KMS-11 (cell line): ENCODE measurements around the gene CKM.

Experiments
- H2AFZ ChIP-seq: fragments of 200-600 bp; sonication (generic); 2 replicates; pipeline ENCODE4 v1.6.1; 2016; ENCODE audit warnings: antibody characterized with exemption, mixed run types, low read depth
- H3K27ac ChIP-seq: fragments of 200-600 bp; sonication (generic); 2 replicates; pipeline ENCODE4 v1.6.1; 2016; ENCODE audit warnings: mild to moderate bottlenecking, mixed run types
- H3K27me3 ChIP-seq: fragments of 200-600 bp; sonication (generic); 2 replicates; pipeline ENCODE4 v1.6.1; 2017; ENCODE audit warnings: mild to moderate bottlenecking, low read depth, mixed run types, moderate library complexity; ENCODE audit not compliant: insufficient read depth
- H3K36me3 ChIP-seq: fragments of 200-600 bp; sonication (generic); 2 replicates; pipeline ENCODE4 v1.6.1; 2017; ENCODE audit warnings: mild to moderate bottlenecking, mixed run types; ENCODE audit not compliant: insufficient read depth
- H3K4me1 ChIP-seq: fragments of 200-600 bp; sonication (generic); 2 replicates; pipeline ENCODE4 v1.6.1; 2016; ENCODE audit warnings: mild to moderate bottlenecking, low read depth, mixed run types; ENCODE audit not compliant: poor library complexity, severe bottlenecking
- H3K4me2 ChIP-seq: fragments of 200-600 bp; sonication (generic); 2 replicates; pipeline ENCODE4 v1.7.0; 2016; ENCODE audit warnings: mild to moderate bottlenecking, mixed run types
- H3K4me3 ChIP-seq: fragments of 200-600 bp; sonication (generic); IDR thresholded peaks from 2 replicates; pipeline ENCODE4 v1.6.1; 2017; ENCODE audit warnings: low read depth, low read length, mixed read lengths; ENCODE audit not compliant: insufficient read depth
- H3K79me2 ChIP-seq: fragments of 200-600 bp; sonication (generic); 2 replicates; pipeline ENCODE4 v1.6.1; 2016; ENCODE audit warnings: low read depth, mixed run types; ENCODE audit not compliant: insufficient read depth
- H3K9ac ChIP-seq: fragments of 200-600 bp; sonication (generic); 2 replicates; pipeline ENCODE4 v1.6.1; 2016; ENCODE audit warnings: mild to moderate bottlenecking, mixed run types
- H4K20me1 ChIP-seq: fragments of 200-600 bp; sonication (generic); 2 replicates; pipeline ENCODE4 v1.6.1; 2016; ENCODE audit warnings: mild to moderate bottlenecking, mixed run types; ENCODE audit not compliant: insufficient read depth
- TF ChIP-seq, protein P1 (sequence below): fragments of 200-600 bp; sonication (generic); conservative IDR thresholded peaks from 2 replicates; pipeline ENCODE4 v1.6.1; 2017; ENCODE audit warnings: low read depth, mild to moderate bottlenecking, antibody characterized with exemption, low read length, moderate library complexity, mixed read lengths

CKM gene

DNA sequence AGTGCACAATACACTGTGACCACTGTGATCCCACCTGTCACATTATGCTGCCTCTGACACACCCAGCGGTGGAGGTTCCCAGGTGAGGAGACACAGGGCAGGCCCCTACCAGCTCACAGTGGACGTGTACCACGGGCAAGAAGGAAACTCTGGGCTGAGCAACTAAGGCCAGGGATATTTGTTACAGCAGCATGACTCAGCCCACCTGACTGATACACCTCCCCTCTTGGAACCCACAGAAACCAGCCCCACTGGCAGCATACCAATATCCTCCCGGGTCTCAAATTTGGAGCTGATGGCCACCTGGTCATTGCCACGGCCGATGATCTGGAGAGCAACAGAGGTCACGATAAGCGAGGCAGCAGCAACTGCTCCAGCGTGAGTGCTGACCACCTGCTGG lies 32.7 kb upstream of the CKM start:
- Histone ChIP-seq H3K4me2 (no peak overlapping the region), H3K79me2 (no peaks in the 10 kb centered on the region), H3K4me3 (no peak overlapping the region), H3K36me3 (no peaks in the 10 kb centered on the region), H3K27ac (no peak overlapping the region), H2AFZ (no peak overlapping the region), H3K27me3 (no peaks in the 10 kb centered on the region), H3K4me1 (no peaks in the 10 kb centered on the region), H3K9ac (no peak overlapping the region), H4K20me1 (no peaks in the 10 kb centered on the region)
- TF ChIP-seq, protein P1, sequence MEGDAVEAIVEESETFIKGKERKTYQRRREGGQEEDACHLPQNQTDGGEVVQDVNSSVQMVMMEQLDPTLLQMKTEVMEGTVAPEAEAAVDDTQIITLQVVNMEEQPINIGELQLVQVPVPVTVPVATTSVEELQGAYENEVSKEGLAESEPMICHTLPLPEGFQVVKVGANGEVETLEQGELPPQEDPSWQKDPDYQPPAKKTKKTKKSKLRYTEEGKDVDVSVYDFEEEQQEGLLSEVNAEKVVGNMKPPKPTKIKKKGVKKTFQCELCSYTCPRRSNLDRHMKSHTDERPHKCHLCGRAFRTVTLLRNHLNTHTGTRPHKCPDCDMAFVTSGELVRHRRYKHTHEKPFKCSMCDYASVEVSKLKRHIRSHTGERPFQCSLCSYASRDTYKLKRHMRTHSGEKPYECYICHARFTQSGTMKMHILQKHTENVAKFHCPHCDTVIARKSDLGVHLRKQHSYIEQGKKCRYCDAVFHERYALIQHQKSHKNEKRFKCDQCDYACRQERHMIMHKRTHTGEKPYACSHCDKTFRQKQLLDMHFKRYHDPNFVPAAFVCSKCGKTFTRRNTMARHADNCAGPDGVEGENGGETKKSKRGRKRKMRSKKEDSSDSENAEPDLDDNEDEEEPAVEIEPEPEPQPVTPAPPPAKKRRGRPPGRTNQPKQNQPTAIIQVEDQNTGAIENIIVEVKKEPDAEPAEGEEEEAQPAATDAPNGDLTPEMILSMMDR, result no peak

DNA sequence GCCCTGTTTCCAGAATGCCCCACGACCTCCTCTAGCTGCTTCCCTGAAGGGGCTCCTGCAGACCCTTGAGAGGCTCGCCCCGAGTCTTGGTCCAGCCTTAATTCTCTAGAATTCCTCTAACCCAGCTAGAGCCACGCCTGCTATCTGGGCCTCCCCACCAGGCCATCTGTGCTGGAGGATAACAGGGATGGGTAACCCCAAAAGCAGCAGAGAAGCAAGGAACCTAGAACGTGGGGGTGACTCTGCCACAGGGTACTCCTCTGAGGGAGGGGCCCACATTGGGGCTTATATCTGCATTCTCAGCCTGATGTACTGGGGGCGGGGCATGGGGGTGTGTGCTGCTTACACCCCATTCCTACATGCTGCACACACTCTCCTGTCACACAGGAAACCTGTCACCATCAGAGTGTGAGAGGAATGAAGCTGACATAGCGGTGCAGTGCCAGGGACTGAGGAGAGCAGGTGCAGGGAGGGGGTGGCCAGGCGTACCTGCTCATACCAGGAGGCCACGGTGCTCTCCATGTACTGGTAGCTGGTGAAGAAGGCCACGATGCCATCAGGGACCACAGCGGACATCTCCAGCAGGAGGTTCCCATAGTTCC lies 31.7 kb upstream of the CKM start:
- Histone ChIP-seq H2AFZ (no peak overlapping the region), H3K79me2 (no peaks in the 10 kb centered on the region), H3K27me3 (no peaks in the 10 kb centered on the region), H3K27ac (no peak overlapping the region), H3K36me3 (no peaks in the 10 kb centered on the region), H3K4me3 (no peak overlapping the region), H3K4me1 (no peaks in the 10 kb centered on the region), H3K9ac (no peak overlapping the region), H4K20me1 (no peaks in the 10 kb centered on the region), H3K4me2 (no peak overlapping the region)
- TF ChIP-seq, protein P1, result no peak

DNA sequence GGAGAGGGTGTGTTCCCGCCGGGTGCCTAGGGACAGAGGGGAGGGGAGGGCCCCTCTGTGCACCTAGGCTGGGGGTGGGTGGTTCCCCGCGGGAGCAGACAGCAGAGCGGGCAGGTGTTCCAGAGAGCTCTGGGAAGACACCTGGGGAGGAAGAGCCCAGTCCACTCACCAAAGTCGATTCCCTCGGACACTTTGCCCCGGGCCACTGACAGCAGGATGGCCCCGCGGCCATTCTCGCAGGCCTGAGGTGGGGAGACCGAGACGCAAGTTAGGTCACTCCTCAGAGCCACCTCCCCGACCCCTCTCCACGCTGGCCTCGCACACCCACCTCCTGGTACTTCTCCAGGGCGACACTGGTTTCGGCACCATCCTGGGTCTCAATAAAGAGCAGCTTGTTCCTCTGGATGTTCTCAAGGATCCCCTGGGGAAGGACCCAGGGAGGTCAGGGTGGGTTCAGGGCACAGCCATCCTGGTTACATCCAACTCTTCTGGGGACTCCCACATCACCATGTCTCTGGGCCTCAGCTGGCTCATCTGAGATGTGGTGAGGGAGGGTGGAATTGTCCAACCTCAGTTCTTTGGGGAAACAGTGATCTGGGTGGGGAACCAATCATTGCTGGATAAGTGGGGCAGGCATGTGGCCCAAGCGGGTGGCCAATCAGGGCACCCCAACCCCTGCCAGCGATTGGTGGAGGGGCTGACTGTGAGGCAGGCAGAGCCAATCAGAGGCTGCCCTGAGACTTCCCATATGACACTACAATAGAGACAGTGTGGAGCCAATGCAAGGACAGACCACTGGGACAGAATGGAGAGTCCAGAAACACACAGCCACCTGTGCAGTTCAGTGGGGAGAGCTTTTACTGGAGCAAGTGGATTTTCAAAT lies 30.5 kb upstream of the CKM start:
- no peak overlapping the region for H3K9ac ChIP-seq
- no peaks in the 10 kb centered on the region for H3K79me2 ChIP-seq
- no peak overlapping the region for H3K4me3 ChIP-seq
- no peaks in the 10 kb centered on the region for H3K36me3 ChIP-seq
- no peak overlapping the region for H2AFZ ChIP-seq
- TF ChIP-seq, protein P1, result no peak
- no peaks in the 10 kb centered on the region for H3K4me1 ChIP-seq
- no peak overlapping the region for H3K27ac ChIP-seq
- H4K20me1 ChIP-seq, result no peaks in the 10 kb centered on the region
- H3K4me2 ChIP-seq, result no peak overlapping the region
- H3K27me3 ChIP-seq, result no peaks in the 10 kb centered on the region; the same call in 1 of the 2 replicates

DNA sequence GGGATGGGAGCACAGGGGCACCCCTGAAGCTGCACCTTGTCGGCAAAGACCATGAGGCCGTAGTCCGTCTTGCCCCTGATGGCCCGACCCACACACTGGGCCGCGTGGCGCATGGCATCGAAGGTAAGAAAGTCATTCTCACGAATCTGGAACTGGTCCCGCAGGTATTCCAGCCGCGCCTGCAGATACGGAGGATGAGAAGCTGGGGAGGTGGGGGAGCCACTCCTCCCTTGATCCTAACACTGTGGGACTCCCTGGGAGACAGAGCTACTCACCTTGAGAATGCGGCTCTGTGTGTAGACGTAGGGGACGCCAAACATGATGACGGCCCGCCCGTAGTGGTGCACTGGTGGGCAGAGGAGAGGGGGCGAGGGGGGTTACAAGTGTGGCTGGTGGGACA lies 29.8 kb upstream of the CKM start:
- no peaks in the 10 kb centered on the region for H4K20me1 ChIP-seq
- no peak overlapping the region for H2AFZ ChIP-seq
- H3K4me2 ChIP-seq, result no peak overlapping the region
- H3K36me3 ChIP-seq, result no peaks in the 10 kb centered on the region
- TF ChIP-seq, protein P1, result no peak
- H3K27ac ChIP-seq, result no peak overlapping the region
- no peaks in the 10 kb centered on the region for H3K79me2 ChIP-seq
- H3K4me3 ChIP-seq, result no peak overlapping the region
- H3K4me1 ChIP-seq, result no peaks in the 10 kb centered on the region
- H3K27me3 ChIP-seq, result no peaks in the 10 kb centered on the region; the same call in 1 of the 2 replicates
- H3K9ac ChIP-seq, result no peak overlapping the region
